ENCODE results near the gene HDAC4. TPM values are rescaled to one million over a fixed set of nuclear protein-coding genes. Genes with fewer than 3 reads are reported as not detected.

The HDAC4 gene
- total and polyA plus RNA-seq, 2 of the 4 experiments (the other 2 are of a cell fraction) = 4.1 to 7.2 TPM

- no peak overlapping the region for H2BK15ac ChIP-seq (ENCODE audit: low read depth, low read length)
- in situ Hi-C loops (cut with MboI; ENCODE audit: low sequenced_read_pairs) = loop anchor here (25.0 kb wide), 1 partner anchor 843 kb away; no protein-coding TSS in a partner anchor
- H3K56ac ChIP-seq (ENCODE audit: extremely low read depth, insufficient read depth, low read length) = no peak overlapping the region
- no peak overlapping the region for H2BK120ac ChIP-seq (ENCODE audit: low read depth, low read length)
- no peak overlapping the region for H4K91ac ChIP-seq (ENCODE audit: insufficient read depth, low read depth, low read length)
- no peaks in the 10 kb centered on the region; a peak in 1 of 4 replicates for H3K79me1 ChIP-seq (ENCODE audit: low read depth in 1 of 2, low read length in 2 of 2)
- no peak overlapping the region for H2BK5ac ChIP-seq (ENCODE audit: low read depth, low read length, poor library complexity, severe bottlenecking)
- DNase-seq (no peak), ATAC-seq (ENCODE audit: low read depth) (no peak)
- H2AFZ ChIP-seq (replicated peaks; ENCODE audit: low read length, poor library complexity) = no peak overlapping the region
- no peaks in the 10 kb centered on the region for H3K9me3 ChIP-seq (ENCODE audit: control insufficient read depth, insufficient read depth, low read length)
- no peaks in the 10 kb centered on the region for H3K4me1 ChIP-seq (ENCODE audit: control insufficient read depth, insufficient read depth, low read length)
- no peak overlapping the region for H3K4me3 ChIP-seq (ENCODE audit: insufficient read depth, low read depth, low read length)
- H2BK20ac ChIP-seq (ENCODE audit: low read depth, low read length) = no peak overlapping the region
- H2AK9ac ChIP-seq (replicated peaks; ENCODE audit: low read depth, low read length, poor library complexity) = no peak overlapping the region
- 100% methylated on average over 2 of the region's 5 CpGs; no CpG with 5 or more reads in 1 of the 2 experiments for WGBS, 2 experiments (ENCODE audit: extremely low coverage in 2 of 2, insufficient read length in 1 of 2)
- no peak overlapping the region for H2AK5ac ChIP-seq (ENCODE audit: low read depth, low read length)
- ChIA-PET CTCF (interaction anchor here (1.3 kb wide), 1 partner anchor 9 kb away, joined by 3 read pairs; no protein-coding TSS in a partner anchor), POLR2A (ENCODE audit: unreplicated experiment) (no interaction called here)
- H3K9me1 ChIP-seq (ENCODE audit: insufficient read depth, low read length) = 0 out of 2 replicates have a peak, but pooled peaks cover 3% of the 10 kb centered on the region
- no TSS peak for BruUV-seq (replicated peaks)
- dilution Hi-C loops (cut with HindIII; ENCODE audit: low sequenced_read_pairs, unreplicated experiment) = no loop called here
- H3K9ac ChIP-seq (ENCODE audit: low read depth, low read length) = no peak overlapping the region
- no peak overlapping the region for H3K4ac ChIP-seq (ENCODE audit: low read depth, low read length)
- peaks cover 3% of the 10 kb centered on the region for H4K20me1 ChIP-seq (ENCODE audit: insufficient read depth, low read length)
- TF ChIP-seq CTCF (conservative IDR thresholded peaks at IDR 0.05; ENCODE audit: low read depth, low read length) = no peak
- no peak for TF ChIP-seq FOS (IDR thresholded peaks at IDR 0.05; ENCODE audit: low read depth, low read length)
- TF ChIP-seq CHD1 (IDR thresholded peaks at IDR 0.05; ENCODE audit: low read depth, low read length) = no peak
- TF ChIP-seq MAFK (IDR thresholded peaks at IDR 0.05; ENCODE audit: low read depth, low read length) = no peak
- no peak for TF ChIP-seq MXI1 (IDR thresholded peaks at IDR 0.05; ENCODE audit: borderline replicate concordance, low read depth, low read length)
- no peak for TF ChIP-seq RFX5 (IDR thresholded peaks at IDR 0.05; ENCODE audit: low read depth, low read length)
- no peak for TF ChIP-seq CEBPB (IDR thresholded peaks at IDR 0.05; ENCODE audit: low read depth, low read length)
- TF ChIP-seq BHLHE40 (IDR thresholded peaks at IDR 0.05; ENCODE audit: low read depth, low read length) = no peak
- TF ChIP-seq RAD21 (IDR thresholded peaks at IDR 0.05; ENCODE audit: low read length) = no peak
- no peak for TF ChIP-seq USF2 (IDR thresholded peaks at IDR 0.05; ENCODE audit: low read depth, low read length)
- no peak overlapping the region for H3K27ac ChIP-seq (ENCODE audit: insufficient read depth, low read length)
- intact Hi-C loops (cut with micrococcal nuclease) = loop anchor here (1.0 to 5.0 kb wide), 2 partner anchors 257 to 848 kb away; partner anchors contain the start of gene HDAC4
- no peak overlapping the region for H3K23ac ChIP-seq (ENCODE audit: low read depth, low read length)
- no peak overlapping the region for H3K14ac ChIP-seq (replicated peaks; ENCODE audit: low read depth, low read length)
- no peaks in the 10 kb centered on the region for H3K27me3 ChIP-seq (ENCODE audit: control insufficient read depth, insufficient read depth, low read length)
- H4K5ac ChIP-seq (ENCODE audit: low read depth, low read length) = no peak overlapping the region
- H3K4me2 ChIP-seq (ENCODE audit: low read depth, low read length) = no peak overlapping the region
- H3K18ac ChIP-seq (ENCODE audit: low read depth, low read length) = no peak overlapping the region
- no peak overlapping the region for H4K8ac ChIP-seq (ENCODE audit: low read depth in 2 of 2, low read length in 2 of 2)
- peaks cover 69% of the 10 kb centered on the region for H3K36me3 ChIP-seq (ENCODE audit: control insufficient read depth, insufficient read depth, low read length)
Observed at GRCh38 chr2:239144713-239144999, 256.2 kb downstream of the HDAC4 start.

Data from IMR-90 (cell line).